GM21447 (cell line): Measurements from ENCODE around the gene PSMG3.
A peak's percentile ranks its signal among the peaks of the same experiment; 100 is the strongest.
"Not testable (repeated sequence)": the region's sequence is repeated elsewhere in the genome, so short reads cannot be mapped to it uniquely, and the experiment has no call there.

Experiments used
- ATAC-seq: cut with Tn5 transposase; IDR thresholded peaks from one replicate; pipeline ENCODE4 v1.9.1; 2021; ENCODE audit not compliant: unreplicated experiment

PSMG3 gene

DNA sequence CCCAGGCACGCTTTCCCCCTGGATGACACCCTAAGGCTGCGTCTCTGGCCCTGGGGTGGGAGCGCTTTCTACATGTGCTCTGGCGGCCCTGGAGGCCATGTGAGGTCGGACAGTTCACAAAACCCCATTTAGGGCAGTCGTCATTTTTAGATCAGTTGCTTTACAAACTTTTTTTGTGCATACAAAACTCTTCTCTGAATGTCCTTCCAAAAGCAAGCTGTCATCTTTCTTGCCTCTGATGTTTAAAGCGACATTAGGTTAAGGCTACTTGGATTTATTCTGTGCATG lies 33.4 kb downstream of the PSMG3 start:
- no peak for ATAC-seq

DNA sequence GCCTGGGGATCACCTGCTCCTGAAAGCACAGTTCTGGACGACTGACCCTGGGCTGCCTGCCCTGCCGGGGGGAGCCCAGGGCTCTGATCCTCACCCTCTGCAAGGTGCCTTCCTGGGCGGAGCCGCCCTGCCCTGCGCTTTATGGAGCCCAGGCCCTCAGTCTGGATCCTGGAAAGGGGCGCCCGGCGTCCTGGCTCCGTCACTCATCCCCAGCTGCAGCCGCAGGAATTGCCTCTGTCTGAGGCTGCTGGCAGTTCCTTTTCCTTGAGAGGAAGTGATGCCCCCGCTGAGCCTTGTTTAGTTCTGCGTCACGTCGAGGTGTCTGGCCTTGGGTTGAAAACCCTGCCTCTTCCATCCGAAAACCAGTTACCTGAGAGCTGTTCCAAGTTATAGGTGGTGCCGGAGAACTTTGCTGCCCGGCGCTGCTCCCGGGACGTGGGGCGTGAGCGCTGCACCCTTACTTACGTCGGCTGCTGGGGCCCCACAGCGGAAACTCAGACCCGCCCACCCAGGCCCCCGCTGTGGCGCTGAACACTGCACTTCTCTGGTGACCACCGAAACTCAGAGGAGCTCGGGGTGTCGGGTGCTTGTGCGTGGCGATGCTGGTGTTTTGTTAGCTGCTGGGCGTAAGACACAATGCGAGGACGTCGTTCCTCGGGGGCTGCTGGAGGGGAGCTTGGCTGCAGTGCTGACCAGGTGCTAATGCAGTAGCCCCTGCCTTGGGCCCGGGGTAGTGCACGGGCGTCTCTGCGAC lies 34.0 kb downstream of the PSMG3 start:
- ATAC-seq: no peak

DNA sequence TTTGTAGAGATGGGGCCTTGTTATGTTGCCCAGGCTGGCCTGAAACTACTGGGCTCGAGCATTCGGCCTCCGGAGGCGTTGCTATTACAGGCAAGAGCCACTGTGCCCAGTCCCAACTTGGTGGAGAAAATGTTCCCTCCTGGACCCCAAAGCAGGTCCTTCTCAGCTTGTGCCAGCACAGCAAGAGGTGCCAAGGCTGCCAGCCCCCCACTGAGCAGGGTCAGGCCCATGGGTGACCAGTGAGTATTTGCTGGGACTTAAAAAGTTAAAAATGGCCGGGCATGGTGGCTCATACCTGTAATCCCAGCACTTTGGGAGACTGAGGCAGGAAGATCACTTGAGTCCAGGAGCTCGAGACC lies 34.8 kb downstream of the PSMG3 start:
- no peak for ATAC-seq

DNA sequence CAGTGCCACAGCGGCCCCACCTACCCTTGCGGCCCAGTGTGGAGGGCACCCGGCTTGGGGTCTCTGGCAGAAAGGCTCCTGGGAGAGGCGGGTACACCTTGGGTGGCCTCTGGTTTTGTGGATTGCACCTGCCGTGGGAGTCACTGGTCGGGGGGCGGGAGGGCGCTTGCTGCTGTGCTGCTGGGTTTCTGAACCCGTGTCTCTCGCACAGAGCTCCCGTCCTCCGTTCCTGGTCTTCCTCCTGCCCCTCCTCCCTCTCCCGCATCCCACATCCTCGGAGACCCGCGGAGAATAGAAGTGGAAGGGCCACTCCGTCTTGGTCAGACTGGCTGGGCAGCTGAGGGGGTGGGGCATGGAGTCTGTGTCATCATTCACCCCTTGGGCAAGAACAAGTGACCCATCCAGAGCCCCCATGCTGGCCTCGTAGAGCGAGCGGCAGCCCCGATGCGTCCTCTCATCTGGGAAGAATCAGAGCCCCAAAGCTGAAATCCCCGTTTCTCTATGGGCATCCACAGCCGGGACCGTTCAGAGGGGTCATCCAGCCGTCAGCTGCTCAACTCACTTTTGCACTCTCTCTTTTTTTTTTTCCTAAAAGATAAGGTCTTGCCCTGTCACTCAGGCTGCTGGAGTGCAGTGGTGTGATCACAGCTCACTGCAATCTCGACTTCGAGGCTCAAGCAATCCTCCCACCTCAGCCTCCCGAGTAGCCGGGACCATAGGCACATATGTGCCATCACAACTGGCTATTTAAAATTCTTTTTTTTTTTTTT lies 35.3 kb downstream of the PSMG3 start:
- no peak for ATAC-seq

DNA sequence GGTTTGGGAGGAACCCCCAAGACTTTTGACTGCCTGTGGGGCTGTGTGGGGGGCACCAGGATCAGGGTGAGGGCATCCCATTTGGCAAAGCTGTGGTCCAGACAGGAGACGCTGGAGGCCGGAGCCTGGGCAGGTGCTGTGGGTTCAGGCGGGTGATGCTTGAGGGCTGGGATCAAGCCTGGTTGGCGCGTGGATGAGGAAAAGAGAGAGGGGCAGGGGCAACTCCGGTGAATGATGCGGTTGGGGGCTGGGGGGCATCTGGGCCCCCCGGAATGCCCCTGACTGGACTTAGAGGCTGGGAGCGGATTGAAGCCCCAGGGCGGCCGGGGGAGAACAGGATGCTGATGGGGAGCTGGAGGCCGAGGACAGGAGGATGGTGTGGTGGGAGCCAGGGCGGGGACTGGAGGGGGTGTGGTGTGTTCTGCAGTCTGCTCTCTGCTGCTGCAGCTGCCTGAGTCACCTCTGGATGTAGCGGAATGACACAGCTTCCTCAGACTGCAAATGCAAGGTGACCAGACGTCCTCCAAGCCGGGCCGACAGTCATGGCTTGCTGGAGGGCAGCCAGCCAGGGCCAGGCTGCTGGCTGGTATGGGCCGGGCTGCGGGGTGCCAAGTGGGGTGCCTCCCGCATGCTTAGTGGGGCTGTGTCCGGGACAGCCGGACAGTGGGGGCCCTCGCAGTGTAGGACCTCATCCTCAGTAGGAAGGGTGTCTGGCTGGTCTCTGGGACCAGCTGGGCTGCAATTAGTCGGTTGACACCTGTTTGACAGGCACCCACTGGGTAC lies 36.1 kb downstream of the PSMG3 start:
- peak; percentile 34 for ATAC-seq

DNA sequence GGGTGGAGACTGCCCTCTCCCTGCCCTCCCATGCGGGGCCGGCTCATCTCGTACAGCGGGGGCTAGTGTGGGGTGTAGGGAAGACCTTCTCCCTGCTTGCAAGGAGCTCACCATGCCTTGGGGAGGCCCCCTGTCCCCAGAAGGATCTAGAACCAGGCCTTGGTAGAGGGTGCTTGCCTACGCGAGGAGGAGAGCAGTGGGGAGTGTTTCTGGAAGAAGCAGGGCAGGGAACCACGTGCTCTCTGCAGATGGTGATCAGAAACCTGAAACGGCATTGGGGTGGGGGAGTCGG lies 36.6 kb downstream of the PSMG3 start:
- no peak for ATAC-seq

DNA sequence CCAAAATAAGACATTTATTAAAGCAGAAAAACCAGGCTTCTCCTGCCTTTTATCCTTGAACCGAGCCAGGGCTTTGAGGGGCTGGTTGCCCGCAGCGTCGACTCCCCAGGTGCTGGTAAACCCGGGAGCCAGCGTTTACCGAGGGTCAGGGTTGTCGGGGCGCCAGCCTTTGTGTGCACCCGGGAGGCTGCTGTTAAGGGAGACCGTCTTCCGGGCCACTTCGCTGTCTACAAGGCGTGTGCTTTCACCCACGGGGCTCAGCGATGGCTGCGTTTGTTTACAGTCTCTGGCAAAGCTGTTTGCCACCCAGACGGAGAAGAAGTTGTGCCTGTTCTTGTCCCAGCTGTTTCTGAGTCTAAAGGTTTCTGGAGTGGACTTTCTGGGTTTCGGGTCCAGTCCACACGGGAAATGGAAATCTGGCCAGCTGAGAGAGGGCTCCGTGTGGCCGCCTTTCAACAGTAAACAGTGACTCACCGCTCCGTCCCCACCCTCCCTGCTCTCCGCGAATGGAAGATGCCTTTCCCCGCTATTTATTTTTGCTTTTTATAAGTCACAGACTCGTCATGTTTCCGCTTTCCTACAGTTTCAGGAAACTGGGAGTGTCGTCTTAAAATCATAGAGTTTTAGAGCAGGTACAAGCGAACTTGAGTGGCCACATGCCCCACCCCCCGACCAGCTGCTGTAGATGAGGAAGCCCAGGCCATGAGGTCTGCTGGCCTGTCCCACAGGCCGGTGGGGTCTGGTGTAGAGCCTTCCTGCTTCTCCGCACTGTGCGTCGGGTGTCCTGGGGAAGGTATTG lies 37.2 kb downstream of the PSMG3 start:
- ATAC-seq: no peak

DNA sequence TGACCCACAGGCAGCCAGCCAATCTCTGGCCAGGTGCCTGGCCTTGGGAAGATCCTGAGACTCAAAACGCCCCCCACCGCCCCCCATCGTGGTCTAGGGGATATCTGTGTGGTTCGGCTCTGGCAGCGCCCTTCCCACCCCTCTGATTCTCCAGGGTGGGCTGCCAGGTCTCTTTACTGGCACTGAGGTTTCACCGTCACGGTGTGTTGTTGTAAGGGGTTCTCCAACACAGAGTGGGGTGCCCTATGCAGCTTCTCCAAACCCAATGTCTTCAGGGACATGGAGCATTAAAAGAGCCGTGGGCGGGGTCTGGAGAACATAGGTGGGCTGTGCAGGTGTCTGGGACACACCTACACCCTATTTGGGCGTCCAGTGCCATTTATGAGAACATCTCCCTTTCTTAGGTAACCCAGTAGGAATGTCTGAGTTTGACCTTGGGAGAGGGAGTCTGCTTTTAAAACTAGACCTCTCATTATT lies 37.8 kb downstream of the PSMG3 start:
- no peak for ATAC-seq

DNA sequence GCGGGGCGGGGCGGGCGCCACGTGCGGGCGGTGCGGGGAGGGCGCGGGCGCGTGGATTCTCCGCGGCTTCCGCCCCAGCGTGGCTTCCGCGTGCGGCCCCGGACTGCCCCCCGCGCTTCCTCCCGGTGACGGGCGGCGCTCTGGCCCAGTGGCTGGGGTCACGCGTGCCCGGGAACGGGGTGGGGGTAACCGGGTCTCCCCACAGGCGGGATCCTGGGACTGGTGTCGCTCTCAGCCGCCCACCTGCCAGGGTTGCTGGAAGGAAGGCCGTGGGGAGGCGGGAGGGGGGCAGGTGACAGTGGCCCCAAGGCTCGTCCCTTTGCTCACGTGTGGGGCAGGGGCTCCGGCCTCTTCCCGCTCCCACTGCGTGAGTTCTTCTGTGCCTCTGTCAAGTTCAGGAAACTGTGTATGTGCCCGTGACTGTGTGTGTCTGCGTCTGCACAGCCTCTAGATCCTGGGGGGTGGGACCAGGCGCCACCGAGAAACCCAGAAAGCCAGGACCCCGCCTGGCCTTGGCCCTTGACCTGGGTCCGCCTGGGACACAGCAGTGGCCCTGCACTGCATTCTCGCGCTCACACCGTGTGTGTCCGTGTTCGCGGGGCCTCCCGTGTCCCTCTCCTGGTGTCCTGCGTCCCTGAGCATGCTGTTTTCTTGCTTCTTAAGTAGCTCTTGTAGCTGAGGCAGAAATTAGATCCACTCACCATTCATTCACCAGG lies 38.4 kb downstream of the PSMG3 start:
- ATAC-seq: no peak

DNA sequence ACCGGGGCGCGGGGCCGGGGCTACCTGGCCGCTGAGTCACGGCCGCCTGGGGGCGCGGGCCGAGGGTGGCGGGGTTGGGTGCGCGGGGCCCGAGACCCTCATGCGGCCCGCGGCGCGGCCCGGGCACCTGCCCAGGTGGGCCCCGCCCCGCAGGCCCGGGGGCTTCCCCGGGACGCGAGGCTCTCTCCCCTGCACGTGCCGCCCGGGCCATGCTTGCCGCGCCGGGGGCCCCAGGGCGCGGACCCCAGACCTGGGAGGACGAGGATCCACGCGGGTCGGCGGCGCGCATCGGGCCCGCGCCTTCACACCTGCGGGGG lies 38.9 kb downstream of the PSMG3 start:
- no peak for ATAC-seq

DNA sequence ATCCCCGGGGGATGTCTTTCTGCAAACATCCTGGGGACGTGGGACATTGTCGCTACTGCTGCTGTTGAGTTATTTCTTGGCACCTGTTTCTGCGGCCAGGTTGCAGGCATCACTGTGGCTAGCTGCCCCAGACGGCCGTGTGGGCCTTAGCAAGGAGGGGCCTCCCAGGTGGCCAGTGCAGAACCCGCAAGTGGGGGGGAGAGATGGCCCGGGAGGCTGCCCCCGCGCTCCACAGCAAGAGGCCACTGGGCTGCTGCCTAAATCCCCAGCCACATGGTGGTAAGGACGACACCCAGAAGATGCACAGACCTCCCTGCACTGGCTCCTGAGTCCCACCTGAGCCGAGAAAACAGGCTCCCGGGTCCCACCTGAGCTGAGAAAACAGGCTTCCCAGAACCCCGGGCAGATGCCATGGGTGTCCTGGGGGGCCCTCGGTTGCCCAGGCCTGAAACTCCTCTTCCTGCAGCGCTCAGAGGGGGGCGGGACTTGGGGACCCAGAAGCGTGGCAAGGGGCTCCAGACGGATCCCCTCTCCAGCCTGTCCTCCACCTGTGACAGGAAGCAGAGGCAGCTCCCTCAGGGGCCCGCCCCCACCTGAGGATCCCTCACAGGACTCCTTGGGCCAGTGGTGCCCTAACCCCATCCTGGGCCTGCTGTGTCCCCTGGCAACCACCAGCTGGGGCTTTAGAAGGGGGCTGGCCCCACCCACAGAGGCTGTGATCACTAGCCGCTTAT lies 40.3 kb downstream of the PSMG3 start:
- no peak for ATAC-seq

DNA sequence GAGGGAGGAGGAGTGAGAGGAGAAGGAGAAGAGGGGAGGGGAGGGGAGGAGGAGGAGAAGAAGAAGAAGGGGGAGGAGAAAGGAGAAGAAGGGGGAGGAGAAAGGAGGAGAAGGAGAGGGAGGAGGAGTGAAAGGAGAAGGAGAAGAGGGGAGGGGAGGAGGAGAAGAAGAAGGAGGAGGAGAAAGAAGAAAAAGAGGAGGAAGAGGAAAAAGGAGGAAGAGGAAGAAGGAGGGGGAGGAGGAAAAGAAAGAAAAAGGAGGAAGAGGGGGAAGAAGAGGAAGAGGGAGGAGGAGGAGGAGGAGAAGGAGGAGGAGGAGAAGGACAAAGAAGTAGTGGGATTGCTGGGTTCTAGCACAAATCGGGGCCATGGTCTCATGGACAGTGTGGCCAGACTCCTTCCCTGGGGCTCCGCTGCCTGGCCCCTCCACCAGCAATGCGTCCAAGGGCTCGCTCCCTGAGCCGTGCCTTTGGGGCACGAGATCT lies 43.5 kb downstream of the PSMG3 start:
- ATAC-seq: no peak

DNA sequence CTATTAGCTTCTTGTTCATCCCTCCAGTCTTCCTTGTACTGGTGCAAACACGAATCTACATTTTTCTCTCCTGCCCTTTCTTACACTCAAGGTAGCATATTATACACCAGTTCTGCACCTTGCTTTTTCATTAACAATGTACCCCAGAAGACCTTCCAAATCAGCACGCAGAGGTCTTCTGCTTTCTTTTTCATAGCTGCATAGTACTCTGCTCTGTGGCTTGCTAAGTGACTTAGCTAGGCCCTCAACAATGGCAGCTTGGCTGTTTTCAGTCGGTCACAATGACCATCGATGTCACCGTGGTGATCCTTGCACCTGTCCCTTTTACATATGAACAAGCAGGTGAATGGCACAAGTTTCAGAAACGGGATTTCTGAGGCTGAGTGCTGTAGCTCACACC lies 44.4 kb downstream of the PSMG3 start:
- ATAC-seq: no peak

DNA sequence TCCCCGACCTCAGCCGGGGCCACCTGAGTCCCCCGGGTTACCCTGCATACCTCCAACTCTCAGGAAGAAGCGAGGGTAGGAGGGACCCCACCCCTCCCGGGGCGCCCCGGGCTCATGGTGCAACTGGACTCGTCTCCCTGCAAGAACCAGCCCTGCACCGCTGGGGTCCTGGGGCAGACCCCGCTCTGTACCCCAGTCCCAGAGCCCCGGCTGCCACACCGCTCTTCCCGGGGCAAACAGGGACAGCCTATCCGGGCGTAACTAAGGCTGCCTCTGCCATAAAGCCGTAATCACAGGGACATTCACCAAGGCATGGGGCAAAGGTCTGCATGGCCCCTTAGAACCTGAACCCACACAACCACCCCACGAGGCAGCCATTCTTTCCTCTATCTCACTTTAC lies 46.0 kb downstream of the PSMG3 start:
- ATAC-seq: no peak

DNA sequence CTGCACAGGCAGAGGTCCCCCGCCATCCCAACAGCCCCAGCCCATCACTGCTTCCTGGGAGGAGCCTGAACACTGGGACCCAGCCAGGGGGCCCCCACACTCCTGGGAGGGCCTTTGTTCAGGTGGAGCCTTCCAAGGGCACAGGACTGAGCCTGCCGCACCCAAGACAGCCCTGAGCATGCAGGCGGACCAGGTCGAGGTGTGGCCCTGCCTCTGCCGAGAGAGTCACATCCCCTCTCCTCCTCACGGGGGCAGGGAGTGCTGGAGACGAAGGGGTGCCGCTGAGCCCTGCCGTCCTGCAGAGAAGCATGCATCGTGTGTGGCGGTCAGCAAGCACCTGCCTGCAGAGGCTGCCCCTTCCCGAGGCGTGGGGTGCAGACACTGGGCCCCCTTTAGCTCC lies 46.6 kb downstream of the PSMG3 start:
- ATAC-seq: no peak

DNA sequence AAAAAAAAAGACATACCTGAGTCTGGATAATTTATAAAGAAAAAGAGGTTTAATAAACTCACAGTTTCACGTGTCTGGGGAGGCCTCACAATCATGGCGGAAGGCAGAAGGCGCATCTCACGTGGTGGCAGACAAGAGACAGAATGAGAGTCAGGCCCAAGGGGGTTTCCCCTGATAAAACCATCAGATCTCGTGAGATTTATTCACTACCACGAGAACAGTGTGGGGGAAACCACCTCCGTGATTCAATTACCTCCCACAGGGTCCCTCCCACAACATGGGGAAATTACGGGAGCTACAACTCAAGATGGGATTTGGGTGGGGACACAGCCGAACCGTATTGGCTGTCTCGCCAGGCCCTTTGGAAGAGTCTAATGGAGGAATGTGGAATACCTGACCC lies 48.4 kb downstream of the PSMG3 start:
- ATAC-seq: no peak

DNA sequence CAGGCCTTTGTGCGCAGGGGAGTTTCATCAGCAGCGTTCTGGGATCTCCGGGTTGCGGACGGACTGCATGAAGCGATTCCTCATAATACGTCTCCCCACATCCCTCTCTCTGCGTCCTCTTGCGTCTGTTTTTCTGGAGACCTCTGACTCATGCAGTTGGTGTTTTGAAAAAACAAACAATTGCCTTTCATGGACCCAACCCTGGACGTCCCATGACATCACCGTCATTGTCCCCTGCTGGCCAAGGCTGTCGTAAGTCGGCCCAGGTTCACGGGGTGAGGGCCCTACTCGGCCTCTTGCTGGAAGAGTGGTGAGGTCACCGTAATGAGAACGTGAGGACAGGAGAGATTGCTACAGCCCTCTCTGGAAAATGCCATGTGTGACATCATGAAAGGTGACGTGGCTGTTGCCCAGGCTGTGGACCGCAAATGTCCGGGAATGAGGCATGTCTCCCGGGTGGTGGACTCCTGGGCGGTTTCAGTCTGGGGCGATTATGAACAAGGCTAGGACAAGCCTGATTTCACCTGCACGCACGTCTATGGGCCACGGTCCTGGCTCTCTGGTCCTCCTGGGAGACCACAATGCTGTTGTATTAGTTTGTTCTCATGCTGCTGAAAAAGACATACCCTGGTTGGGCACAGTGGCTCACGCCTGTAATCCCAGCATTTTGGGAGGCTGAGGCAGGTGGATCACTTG lies 49.1 kb downstream of the PSMG3 start:
- ATAC-seq: no peak

DNA sequence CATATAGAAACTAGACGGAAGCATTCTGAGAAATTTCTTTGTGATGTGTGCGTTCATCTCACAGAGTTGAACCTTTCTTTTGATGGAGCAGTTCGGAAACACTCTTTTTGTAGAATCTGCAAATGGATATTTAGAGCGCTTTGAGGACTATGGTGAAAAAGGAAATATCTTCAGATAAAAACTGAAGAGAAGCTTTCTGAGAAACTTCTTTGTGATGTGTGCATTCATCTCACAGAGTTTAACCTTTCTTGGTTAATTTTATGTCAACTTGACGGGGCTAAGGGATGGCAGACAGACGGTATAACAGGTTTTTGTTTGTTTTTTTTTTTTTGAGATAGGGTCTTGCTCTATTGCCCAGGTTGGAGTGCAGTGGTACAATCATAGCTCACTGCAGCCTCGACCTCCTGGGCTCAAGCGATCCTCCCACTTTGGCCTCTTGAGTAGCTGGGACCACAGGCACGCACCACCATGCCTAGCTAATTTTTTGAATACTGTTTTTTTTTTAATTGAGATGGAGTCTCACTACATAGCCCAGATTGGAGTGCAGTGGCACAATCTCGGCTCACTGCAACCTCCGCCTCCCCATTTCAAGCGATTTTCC lies 50.4 kb downstream of the PSMG3 start:
- ATAC-seq: not testable (repeated sequence)
